Activated CD8-positive, alpha-beta T cell treated with anti-CD3 and anti-CD28 coated beads for 36 hours (primary cell): ENCODE data around the gene GARIN5A. TPM values are rescaled to one million over a fixed set of nuclear protein-coding genes. Genes with fewer than 3 reads are reported as not detected.

ENCODE experiments used
- ATAC-seq: fragments of 200-7000 bp; cut with Tn5 transposase; one replicate; pipeline ENCODE4 v1.10.0; 2021; ENCODE audit warnings: mild to moderate bottlenecking, moderate library complexity
- CTCF ChIA-PET: fragments of 350-600 bp; sonication (Branson Sonifier 250); formaldehyde crosslinking; loops from one replicate; lab custom pipeline; 2021; ENCODE audit warnings: antibody characterized with exemption; lab: Charles Lee
- POLR2A ChIA-PET: fragments of 350-600 bp; sonication (Branson Sonifier 250); formaldehyde crosslinking; loops from one replicate; lab custom pipeline; 2021; ENCODE audit warnings: antibody characterized with exemption; lab: Charles Lee
- DNase-seq: peaks from one replicate; pipeline ENCODE4 v3.0.0-alpha.2; 2020
- H3K27ac Mint-ChIP-seq: one replicate; pipeline ENCODE4 v1.8.0; 2021; ENCODE audit warnings: mild to moderate bottlenecking, mixed read lengths
- H3K27me3 Mint-ChIP-seq: one replicate; pipeline ENCODE4 v1.8.0; 2021; ENCODE audit warnings: mixed read lengths
- H3K36me3 Mint-ChIP-seq: one replicate; pipeline ENCODE4 v1.8.0; 2021; ENCODE audit warnings: low read depth, mixed read lengths
- H3K4me1 Mint-ChIP-seq: one replicate; pipeline ENCODE4 v1.8.0; 2021; ENCODE audit warnings: low read depth, mixed read lengths
- H3K4me3 Mint-ChIP-seq: one replicate; pipeline ENCODE4 v1.8.0; 2021; ENCODE audit warnings: mild to moderate bottlenecking, moderate library complexity, mixed read lengths
- H3K9me3 Mint-ChIP-seq: one replicate; pipeline ENCODE4 v1.8.0; 2021; ENCODE audit warnings: mixed read lengths
- intact Hi-C: fragments of 100-400 bp; cut with micrococcal nuclease; formaldehyde crosslinking; loops from one replicate; pipeline ENCODE4 v1.10.0; 2022
- total RNA-seq, 2 experiments: library from RNA; stranded (reverse); gene quantifications; one replicate each; pipeline ENCODE4 v1.2.3, GENCODE V29; 2021
- TF ChIP-seq, protein P1 (sequence below): fragments of 200-600 bp; IDR thresholded peaks from one replicate; pipeline ENCODE4 v1.8.0; 2022; ENCODE audit warnings: antibody characterized with exemption, mild to moderate bottlenecking

The GARIN5A gene
- total RNA-seq, 2 experiments from 2014 or later = 0.36 to 1.5 TPM

DNA sequence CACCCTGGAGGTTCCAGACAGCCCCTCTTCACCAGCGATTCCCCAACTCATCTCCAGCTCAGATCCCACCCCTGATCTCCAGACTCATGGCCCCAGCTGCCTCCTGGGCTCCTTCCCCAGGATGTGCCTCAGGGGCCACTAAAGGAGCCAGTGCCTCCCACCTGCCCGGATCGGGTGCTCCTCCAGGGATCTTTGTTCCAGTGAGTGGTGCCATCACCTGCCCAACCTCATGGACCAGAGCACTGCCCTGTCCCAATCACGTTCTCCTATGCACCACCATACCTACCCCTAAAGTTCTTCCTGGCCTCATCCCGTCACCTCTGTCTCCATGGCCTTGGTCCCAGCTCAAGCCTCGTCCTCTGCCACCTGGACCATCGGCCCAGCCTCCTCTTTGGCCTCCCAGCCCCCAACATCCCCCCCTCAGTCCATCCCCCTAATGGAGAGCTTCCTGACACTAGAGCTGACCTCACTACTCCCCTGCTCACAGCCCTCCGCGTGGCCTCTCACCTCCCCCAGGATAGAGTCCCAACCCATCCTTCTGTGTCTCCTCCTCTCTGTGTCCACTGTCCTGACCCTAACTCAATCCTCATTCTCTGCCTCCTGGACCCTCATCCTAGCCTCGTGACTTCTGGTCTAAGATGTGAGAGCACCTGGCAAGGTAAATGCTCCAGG lies 8.8 kb upstream of the GARIN5A start:
- H3K4me1 Mint-ChIP-seq = peaks cover 4% of the 10 kb centered on the region
- ChIA-PET CTCF (interaction anchor here (0.7 to 1.5 kb wide), 2 partner anchors 116 to 145 kb away, joined by 3 to 4 read pairs; no protein-coding TSS in a partner anchor), POLR2A (no interaction called here)
- H3K4me3 Mint-ChIP-seq = no peak overlapping the region
- ATAC-seq (no peak), DNase-seq (no peak)
- peaks cover 23% of the 10 kb centered on the region for H3K36me3 Mint-ChIP-seq
- peaks cover 5% of the 10 kb centered on the region for H3K9me3 Mint-ChIP-seq
- no peaks in the 10 kb centered on the region for H3K27me3 Mint-ChIP-seq
- H3K27ac Mint-ChIP-seq = no peak overlapping the region
- TF ChIP-seq, protein P1, sequence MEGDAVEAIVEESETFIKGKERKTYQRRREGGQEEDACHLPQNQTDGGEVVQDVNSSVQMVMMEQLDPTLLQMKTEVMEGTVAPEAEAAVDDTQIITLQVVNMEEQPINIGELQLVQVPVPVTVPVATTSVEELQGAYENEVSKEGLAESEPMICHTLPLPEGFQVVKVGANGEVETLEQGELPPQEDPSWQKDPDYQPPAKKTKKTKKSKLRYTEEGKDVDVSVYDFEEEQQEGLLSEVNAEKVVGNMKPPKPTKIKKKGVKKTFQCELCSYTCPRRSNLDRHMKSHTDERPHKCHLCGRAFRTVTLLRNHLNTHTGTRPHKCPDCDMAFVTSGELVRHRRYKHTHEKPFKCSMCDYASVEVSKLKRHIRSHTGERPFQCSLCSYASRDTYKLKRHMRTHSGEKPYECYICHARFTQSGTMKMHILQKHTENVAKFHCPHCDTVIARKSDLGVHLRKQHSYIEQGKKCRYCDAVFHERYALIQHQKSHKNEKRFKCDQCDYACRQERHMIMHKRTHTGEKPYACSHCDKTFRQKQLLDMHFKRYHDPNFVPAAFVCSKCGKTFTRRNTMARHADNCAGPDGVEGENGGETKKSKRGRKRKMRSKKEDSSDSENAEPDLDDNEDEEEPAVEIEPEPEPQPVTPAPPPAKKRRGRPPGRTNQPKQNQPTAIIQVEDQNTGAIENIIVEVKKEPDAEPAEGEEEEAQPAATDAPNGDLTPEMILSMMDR = no peak
- intact Hi-C loops = no loop called here

DNA sequence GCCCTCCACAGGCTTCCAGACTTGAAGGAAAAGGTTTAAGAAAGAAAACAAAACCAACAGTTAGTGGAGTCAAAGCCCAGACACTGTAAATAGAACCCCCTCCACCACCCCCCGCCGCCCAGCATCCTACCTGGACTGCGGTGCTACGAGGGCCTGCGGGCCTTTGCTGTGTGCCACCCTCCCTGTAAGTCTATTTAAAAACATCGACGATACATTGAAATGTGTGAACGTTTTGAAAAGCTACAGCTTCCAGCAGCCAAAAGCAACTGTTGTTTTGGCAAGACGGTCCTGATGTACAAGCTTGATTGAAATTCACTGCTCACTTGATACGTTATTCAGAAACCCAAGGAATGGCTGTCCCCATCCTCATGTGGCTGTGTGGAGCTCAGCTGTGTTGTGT lies 6.3 kb upstream of the GARIN5A start:
- Mint-ChIP-seq H3K27ac (no peak overlapping the region), H3K36me3 (peaks cover 31% of the 10 kb centered on the region)
- CTCF ChIA-PET = no interaction called here

DNA sequence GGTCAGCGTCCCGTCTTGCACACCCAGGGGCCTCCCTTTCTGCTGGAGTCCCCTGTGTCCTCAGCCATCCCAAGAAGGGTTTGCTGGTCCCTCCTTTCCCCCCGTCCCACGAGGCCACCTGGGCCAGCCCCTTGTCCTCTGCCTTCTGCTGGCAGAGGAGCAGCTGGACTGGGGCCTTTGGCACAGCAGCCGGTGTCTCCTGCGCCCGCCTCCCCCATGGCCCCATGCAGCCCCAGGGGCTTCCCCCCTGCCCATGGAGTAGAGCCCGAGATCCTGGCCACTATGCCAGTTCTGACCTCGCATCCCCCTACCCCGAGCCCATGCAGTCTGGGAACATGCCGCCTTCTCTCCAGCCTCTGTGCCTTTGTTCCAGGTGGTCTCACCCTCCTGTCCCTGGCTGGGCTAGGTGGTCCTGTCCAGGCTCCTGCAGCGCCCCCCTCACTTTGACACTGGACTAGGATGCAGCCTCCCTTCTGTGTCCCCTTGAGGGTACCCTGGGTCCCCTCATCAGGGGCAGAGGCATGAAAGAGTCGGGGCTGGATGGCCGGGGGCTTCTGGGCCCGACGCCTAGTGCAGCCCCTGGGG lies 5.7 kb upstream of the GARIN5A start:
- POLR2A ChIA-PET = no interaction called here
- ATAC-seq (no peak), DNase-seq (no peak)
- CTCF ChIA-PET = no interaction called here
- TF ChIP-seq, protein P1 = no peak
- Mint-ChIP-seq H3K4me3 (no peak overlapping the region), H3K9me3 (peaks cover 5% of the 10 kb centered on the region), H3K36me3 (peaks cover 36% of the 10 kb centered on the region), H3K27ac (no peak overlapping the region), H3K27me3 (no peaks in the 10 kb centered on the region), H3K4me1 (peaks cover 13% of the 10 kb centered on the region)
- intact Hi-C loops = no loop called here

More for the DNA sequence above, 6.3 kb upstream of the GARIN5A start:
- H3K4me3 Mint-ChIP-seq = no peak overlapping the region
- DNase-seq (no peak), ATAC-seq (no peak)
- intact Hi-C loops = no loop called here
- peaks cover 5% of the 10 kb centered on the region for H3K9me3 Mint-ChIP-seq
- H3K4me1 Mint-ChIP-seq = peaks cover 10% of the 10 kb centered on the region
- POLR2A ChIA-PET = no interaction called here
- no peaks in the 10 kb centered on the region for H3K27me3 Mint-ChIP-seq
- TF ChIP-seq, protein P1 = no peak

DNA sequence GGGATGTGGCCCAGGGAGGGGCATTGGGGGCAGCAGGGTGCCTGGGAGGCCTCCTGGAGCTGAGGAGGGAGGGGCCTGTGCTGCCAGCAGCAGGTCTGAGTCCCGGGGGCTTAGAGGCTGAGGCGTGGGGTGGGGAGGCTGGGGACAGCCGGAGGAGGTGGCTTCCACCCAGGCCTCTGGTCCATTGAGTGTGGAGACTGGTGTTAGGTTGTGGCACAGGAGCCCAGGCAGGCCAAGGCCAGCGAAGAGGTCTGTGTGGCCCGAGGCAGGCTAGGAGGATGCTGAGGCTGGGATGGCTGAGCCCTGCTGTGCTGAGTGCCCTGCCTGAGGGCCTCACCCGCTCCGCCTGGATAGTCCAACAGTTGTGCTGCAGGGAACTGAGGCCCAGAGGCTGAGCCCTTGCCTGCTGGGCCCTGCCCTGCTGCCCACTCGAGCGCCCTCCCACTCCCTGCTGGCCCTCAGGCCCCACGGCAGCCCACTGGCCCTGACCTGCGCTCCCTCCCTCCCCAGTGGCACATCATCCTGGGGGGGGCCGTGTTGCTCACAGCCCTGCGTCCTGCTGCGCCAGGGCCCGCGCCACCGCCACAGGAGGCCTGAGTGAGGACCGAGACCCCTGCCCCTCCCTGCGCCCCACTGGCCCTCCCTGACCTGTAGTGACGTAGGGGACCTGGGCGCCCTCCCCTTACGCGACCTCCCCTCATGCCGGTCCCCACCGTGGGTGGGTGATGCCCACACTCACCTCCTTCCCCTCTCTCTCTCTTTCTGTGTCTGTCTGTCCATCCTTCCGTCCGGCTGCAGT lies 4.9 kb upstream of the GARIN5A start:
- intact Hi-C loops = no loop called here
- Mint-ChIP-seq H3K36me3 (peaks cover 36% of the 10 kb centered on the region), H3K4me1 (peaks cover 18% of the 10 kb centered on the region), H3K4me3 (no peak overlapping the region), H3K27ac (no peak overlapping the region), H3K27me3 (no peaks in the 10 kb centered on the region), H3K9me3 (peaks cover 2% of the 10 kb centered on the region)
- ChIA-PET POLR2A (no interaction called here), CTCF (no interaction called here)
- TF ChIP-seq, protein P1 = no peak
- no peak for DNase-seq
- ATAC-seq = no peak
